ENCODE data around the gene PLCD3. TPM values are rescaled to one million over a fixed set of nuclear protein-coding genes. Genes with fewer than 3 reads are reported as not detected.

The PLCD3 gene
- total and polyA plus RNA-seq, 2 of the 13 experiments (the other 11 are each of a cell fraction or from before 2014, with no cell fraction given): 11.3 to 39.1 TPM

DNA sequence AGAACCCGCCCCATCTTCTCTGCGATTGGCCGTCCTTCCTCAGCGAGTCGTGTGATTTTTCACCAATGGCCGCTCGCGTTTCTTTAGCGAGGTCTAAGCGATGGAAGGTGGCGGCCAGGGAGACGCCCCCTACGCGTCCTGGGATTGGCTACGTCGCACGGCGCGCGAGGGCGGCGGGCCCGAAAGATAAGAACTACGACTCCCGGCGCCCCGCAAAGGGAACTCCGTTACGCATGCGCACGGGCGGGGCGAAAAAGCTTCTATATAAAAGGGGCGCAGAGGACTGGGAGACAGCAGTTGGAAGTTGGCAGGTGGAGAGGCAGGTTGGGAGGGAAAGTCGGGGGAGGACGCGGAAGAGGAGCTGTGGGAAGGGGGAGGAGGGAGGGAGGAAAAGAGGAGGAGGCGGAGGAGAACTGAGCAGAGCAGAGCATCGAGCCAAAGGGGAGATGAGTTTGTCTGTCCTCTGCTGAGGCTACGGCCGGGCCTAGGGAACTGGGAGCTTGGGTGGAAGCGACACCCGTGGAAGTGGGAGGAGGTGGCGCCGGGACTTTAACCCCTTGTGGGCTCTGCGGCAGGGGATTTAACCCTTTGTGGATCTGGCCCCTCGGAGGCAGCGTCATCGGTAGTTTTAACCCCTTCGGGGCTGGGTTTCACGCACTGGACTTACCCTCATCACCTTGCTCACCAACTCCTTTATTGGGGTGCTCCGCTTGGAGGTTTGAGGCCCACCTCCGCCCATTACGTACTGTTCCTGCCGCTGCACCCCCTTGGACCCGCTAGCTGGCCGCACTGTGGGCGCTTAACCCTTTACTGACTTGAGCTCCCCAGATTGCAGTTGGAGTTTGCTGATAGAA lies 16.1 kb upstream of the PLCD3 start, which contains the start of gene HEXIM1 (continued):
- TF ChIP-seq KMT2A (CRISPR knock-in tag; IDR thresholded peaks at IDR 0.05): peak; percentile 50; the same call in 1 of the 2 replicates
- TF ChIP-seq, protein P1, sequence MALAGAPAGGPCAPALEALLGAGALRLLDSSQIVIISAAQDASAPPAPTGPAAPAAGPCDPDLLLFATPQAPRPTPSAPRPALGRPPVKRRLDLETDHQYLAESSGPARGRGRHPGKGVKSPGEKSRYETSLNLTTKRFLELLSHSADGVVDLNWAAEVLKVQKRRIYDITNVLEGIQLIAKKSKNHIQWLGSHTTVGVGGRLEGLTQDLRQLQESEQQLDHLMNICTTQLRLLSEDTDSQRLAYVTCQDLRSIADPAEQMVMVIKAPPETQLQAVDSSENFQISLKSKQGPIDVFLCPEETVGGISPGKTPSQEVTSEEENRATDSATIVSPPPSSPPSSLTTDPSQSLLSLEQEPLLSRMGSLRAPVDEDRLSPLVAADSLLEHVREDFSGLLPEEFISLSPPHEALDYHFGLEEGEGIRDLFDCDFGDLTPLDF (CRISPR knock-in tag; IDR thresholded peaks at IDR 0.05): peak; percentile 92
- TF ChIP-seq, protein P2, sequence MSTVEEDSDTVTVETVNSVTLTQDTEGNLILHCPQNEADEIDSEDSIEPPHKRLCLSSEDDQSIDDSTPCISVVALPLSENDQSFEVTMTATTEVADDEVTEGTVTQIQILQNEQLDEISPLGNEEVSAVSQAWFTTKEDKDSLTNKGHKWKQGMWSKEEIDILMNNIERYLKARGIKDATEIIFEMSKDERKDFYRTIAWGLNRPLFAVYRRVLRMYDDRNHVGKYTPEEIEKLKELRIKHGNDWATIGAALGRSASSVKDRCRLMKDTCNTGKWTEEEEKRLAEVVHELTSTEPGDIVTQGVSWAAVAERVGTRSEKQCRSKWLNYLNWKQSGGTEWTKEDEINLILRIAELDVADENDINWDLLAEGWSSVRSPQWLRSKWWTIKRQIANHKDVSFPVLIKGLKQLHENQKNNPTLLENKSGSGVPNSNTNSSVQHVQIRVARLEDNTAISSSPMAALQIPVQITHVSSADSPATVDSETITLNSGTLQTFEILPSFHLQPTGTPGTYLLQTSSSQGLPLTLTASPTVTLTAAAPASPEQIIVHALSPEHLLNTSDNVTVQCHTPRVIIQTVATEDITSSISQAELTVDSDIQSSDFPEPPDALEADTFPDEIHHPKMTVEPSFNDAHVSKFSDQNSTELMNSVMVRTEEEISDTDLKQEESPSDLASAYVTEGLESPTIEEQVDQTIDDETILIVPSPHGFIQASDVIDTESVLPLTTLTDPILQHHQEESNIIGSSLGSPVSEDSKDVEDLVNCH (CRISPR knock-in tag; IDR thresholded peaks at IDR 0.05): no peak
- TF ChIP-seq ETV6 (CRISPR knock-in tag; conservative IDR thresholded peaks at IDR 0.05): peak; percentile 83; the same call in 1 of the 2 replicates
- no peak; the same call in 1 of the 2 replicates for TF ChIP-seq ZNF234 (CRISPR knock-in tag; conservative IDR thresholded peaks at IDR 0.05)
- TF ChIP-seq, protein P3, sequence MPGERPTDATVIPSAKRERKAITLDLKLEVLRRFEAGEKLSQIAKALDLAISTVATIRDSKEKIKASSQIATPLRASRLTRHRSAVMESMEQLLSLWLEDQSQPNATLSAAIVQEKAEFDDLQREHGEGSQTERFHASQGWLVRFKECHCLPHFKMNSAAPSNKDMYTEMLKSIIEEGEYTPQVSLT (CRISPR knock-in tag; IDR thresholded peaks at IDR 0.05; ENCODE audit: borderline replicate concordance, low read depth): no peak
- peak; percentile 80; the same call in 1 of the 2 replicates for TF ChIP-seq SRY (CRISPR knock-in tag; IDR thresholded peaks at IDR 0.05)
- TF ChIP-seq, protein P4, sequence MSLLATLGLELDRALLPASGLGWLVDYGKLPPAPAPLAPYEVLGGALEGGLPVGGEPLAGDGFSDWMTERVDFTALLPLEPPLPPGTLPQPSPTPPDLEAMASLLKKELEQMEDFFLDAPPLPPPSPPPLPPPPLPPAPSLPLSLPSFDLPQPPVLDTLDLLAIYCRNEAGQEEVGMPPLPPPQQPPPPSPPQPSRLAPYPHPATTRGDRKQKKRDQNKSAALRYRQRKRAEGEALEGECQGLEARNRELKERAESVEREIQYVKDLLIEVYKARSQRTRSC (CRISPR knock-in tag; IDR thresholded peaks at IDR 0.05; ENCODE audit: low read depth): peak; percentile 65; the same call in 1 of the 2 replicates
- TF ChIP-seq ZNF549 (CRISPR knock-in tag; IDR thresholded peaks at IDR 0.05): no peak
- TF ChIP-seq PITX1 (CRISPR knock-in tag; IDR thresholded peaks at IDR 0.05): peak; percentile 55; the same call in 1 of the 2 replicates
- TF ChIP-seq, protein P5, sequence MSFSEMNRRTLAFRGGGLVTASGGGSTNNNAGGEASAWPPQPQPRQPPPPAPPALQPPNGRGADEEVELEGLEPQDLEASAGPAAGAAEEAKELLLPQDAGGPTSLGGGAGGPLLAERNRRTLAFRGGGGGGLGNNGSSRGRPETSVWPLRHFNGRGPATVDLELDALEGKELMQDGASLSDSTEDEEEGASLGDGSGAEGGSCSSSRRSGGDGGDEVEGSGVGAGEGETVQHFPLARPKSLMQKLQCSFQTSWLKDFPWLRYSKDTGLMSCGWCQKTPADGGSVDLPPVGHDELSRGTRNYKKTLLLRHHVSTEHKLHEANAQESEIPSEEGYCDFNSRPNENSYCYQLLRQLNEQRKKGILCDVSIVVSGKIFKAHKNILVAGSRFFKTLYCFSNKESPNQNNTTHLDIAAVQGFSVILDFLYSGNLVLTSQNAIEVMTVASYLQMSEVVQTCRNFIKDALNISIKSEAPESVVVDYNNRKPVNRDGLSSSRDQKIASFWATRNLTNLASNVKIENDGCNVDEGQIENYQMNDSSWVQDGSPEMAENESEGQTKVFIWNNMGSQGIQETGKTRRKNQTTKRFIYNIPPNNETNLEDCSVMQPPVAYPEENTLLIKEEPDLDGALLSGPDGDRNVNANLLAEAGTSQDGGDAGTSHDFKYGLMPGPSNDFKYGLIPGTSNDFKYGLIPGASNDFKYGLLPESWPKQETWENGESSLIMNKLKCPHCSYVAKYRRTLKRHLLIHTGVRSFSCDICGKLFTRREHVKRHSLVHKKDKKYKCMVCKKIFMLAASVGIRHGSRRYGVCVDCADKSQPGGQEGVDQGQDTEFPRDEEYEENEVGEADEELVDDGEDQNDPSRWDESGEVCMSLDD (CRISPR knock-in tag; IDR thresholded peaks at IDR 0.05; ENCODE audit: borderline replicate concordance): peak; percentile 23; the same call in 1 of the 2 replicates
- TF ChIP-seq, protein P6, sequence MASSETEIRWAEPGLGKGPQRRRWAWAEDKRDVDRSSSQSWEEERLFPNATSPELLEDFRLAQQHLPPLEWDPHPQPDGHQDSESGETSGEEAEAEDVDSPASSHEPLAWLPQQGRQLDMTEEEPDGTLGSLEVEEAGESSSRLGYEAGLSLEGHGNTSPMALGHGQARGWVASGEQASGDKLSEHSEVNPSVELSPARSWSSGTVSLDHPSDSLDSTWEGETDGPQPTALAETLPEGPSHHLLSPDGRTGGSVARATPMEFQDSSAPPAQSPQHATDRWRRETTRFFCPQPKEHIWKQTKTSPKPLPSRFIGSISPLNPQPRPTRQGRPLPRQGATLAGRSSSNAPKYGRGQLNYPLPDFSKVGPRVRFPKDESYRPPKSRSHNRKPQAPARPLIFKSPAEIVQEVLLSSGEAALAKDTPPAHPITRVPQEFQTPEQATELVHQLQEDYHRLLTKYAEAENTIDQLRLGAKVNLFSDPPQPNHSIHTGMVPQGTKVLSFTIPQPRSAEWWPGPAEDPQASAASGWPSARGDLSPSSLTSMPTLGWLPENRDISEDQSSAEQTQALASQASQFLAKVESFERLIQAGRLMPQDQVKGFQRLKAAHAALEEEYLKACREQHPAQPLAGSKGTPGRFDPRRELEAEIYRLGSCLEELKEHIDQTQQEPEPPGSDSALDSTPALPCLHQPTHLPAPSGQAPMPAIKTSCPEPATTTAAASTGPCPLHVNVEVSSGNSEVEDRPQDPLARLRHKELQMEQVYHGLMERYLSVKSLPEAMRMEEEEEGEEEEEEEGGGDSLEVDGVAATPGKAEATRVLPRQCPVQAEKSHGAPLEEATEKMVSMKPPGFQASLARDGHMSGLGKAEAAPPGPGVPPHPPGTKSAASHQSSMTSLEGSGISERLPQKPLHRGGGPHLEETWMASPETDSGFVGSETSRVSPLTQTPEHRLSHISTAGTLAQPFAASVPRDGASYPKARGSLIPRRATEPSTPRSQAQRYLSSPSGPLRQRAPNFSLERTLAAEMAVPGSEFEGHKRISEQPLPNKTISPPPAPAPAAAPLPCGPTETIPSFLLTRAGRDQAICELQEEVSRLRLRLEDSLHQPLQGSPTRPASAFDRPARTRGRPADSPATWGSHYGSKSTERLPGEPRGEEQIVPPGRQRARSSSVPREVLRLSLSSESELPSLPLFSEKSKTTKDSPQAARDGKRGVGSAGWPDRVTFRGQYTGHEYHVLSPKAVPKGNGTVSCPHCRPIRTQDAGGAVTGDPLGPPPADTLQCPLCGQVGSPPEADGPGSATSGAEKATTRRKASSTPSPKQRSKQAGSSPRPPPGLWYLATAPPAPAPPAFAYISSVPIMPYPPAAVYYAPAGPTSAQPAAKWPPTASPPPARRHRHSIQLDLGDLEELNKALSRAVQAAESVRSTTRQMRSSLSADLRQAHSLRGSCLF (CRISPR knock-in tag; IDR thresholded peaks at IDR 0.05; ENCODE audit: borderline replicate concordance): no peak
- peak; percentile 51; the same call in 1 of the 2 replicates for TF ChIP-seq SP1 (IDR thresholded peaks at IDR 0.05)
- TF ChIP-seq SP1 (CRISPR knock-in tag; IDR thresholded peaks at IDR 0.05): peak; percentile 80; the same call in 1 of the 2 replicates
